GM18520 (cell line): ENCODE results near the gene STX12.
"Not testable (repeated sequence)": the region's sequence is repeated elsewhere in the genome, so short reads cannot be mapped to it uniquely, and the experiment has no call there.

Experiments
- ATAC-seq: cut with Tn5 transposase; IDR thresholded peaks from one replicate; pipeline ENCODE4 v1.9.1; 2021; ENCODE audit not compliant: unreplicated experiment

STX12 gene

DNA sequence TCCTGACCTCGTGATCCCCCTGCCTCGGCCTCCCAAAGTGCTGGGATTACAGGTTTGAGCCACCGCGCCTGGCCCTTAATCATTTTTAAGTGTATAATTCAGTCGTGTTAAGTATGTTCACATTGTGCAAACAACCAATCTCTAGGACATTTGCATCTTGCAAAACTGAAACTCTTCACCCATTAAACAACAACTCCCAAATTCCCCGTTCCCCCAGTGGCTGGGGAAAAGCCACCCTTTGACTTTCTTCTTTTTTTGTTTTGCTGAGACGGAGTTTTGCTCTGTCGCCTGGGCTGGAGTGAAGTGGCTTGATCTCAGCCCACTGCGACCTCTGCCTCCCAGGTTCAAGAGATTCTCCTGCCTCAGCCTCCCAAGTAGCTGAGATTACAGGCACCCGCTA lies 92.8 kb downstream of the STX12 start:
- no peak for ATAC-seq

GRCh38 chr1:27868556-27868931 lies 95.5 kb downstream of the STX12 start:
- ATAC-seq: no peak

DNA sequence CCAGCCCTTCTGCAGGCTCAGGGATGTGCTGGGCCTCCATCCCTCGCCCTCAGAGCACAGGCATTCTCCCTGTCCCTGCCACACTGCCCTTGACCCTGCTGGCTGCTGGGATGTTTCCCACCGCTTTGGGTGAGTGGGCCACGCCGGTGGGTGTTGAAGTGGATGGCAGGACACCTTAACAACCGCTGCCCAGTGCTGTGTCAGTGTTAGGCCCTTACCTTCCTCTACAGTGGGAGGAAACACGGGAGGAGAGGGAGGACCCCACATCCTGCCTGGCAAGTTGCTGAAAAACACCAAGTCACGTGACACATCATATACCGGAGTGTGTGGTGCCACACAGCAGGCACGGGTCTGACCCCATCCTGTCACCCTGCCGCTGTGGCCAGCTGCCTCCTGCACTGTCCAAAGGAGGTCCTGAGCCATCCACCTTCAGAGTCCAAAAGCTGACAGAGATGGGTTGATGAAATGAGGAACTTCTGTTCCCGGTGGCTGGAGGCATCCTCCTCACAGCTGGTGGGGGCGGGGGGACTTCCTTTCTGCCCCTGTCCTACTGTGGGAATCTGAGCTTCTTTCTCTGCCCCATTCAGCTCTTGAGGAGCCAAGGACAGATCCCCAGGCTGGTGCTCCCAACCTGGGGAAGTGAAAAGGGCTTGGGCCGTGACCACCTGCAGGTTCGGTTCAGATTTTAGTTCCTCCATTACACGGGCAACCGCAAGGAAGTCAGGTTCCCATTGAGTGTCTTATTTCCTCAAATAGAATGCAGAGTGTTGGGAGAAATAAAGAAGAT lies 96.1 kb downstream of the STX12 start:
- ATAC-seq: no peak

GRCh38 chr1:27869719-27870085 lies 96.7 kb downstream of the STX12 start:
- no peak for ATAC-seq

- ATAC-seq: not testable (repeated sequence)
These were observed 98.1 kb downstream of the STX12 start for GRCh38 chr1:27871076-27871475.

GRCh38 chr1:27872059-27872801 lies 99.2 kb downstream of the STX12 start, which contains the start of gene THEMIS2:
THEMIS2 (plus strand) TSS chr1:27872544; CDS start chr1:27872572, 28 bp downstream.
- no peak for ATAC-seq

- ATAC-seq: no peak
These were observed 100.0 kb downstream of the STX12 start for GRCh38 chr1:27872802-27873551.

- ATAC-seq: no peak
These were observed 100.8 kb downstream of the STX12 start for GRCh38 chr1:27873671-27874384.
